Peyer's patch (tissue), 4 donors: ENCODE measurements around the gene CFDP1.

Source experiments
- CTCF ChIP-seq, 6 experiments: fragments of 450-650 bp in 4 of 6; fragments of 200-600 bp in 2 of 6; sonication (generic) in 1 of 6; IDR thresholded peaks; one replicate each; pipeline ENCODE4 v1.5.1; 2017 to 2019; ENCODE audit warnings: antibody characterized with exemption in 6 of 6, mild to moderate bottlenecking in 3 of 6, moderate library complexity in 1 of 6
- POLR2A ChIP-seq, 2 donors: fragments of 450-650 bp; IDR thresholded peaks; one replicate each; pipeline ENCODE4 v1.5.1; 2017; ENCODE audit warnings: antibody characterized with exemption in 2 of 2, mild to moderate bottlenecking in 2 of 2, moderate library complexity in 2 of 2

- TF ChIP-seq CTCF (IDR thresholded peaks at IDR 0.05) = no peak
- TF ChIP-seq POLR2A (IDR thresholded peaks at IDR 0.05) = no peak
Observed at GRCh38 chr16:75482434-75483205, 49.3 kb upstream of the CFDP1 start.
